Breast epithelium (tissue), 3 donors: ENCODE measurements around the gene ADAM12.

Experiments used
- CTCF ChIP-seq, 3 donors: fragments of 450-650 bp; IDR thresholded peaks; one replicate each; pipeline ENCODE4 v1.5.1; 2016 to 2017; ENCODE audit warnings: antibody characterized with exemption in 3 of 3, mild to moderate bottlenecking in 3 of 3, moderate library complexity in 3 of 3
- POLR2A ChIP-seq: fragments of 450-650 bp; IDR thresholded peaks from one replicate; pipeline ENCODE4 v1.6.1; 2016; ENCODE audit warnings: antibody characterized with exemption, mild to moderate bottlenecking, moderate library complexity
- POLR2AphosphoS5 ChIP-seq, 3 donors: sonication (generic); formaldehyde crosslinking; IDR thresholded peaks; one replicate each; pipeline ENCODE4 v1.6.1; 2017; ENCODE audit warnings: antibody characterized with exemption in 3 of 3

GRCh38 chr10:126250527-126251310 lies 137.6 kb downstream of the ADAM12 start:
- TF ChIP-seq CTCF (IDR thresholded peaks at IDR 0.05) = no peak
- no peak for TF ChIP-seq POLR2A
- peak in 1 of 3 donors; percentile 24 for TF ChIP-seq POLR2AphosphoS5 (IDR thresholded peaks at IDR 0.05)
